Stromal cell of bone marrow (primary cell): ENCODE measurements around the gene S100A14.
"Not testable (repeated sequence)": the region's sequence is repeated elsewhere in the genome, so short reads cannot be mapped to it uniquely, and the experiment has no call there.

Experiments used
- DNase-seq: peaks from one replicate; pipeline ENCODE4 v3.0.0-alpha.2; 2012; ENCODE audit warnings: low read depth

The S100A14 gene

DNA sequence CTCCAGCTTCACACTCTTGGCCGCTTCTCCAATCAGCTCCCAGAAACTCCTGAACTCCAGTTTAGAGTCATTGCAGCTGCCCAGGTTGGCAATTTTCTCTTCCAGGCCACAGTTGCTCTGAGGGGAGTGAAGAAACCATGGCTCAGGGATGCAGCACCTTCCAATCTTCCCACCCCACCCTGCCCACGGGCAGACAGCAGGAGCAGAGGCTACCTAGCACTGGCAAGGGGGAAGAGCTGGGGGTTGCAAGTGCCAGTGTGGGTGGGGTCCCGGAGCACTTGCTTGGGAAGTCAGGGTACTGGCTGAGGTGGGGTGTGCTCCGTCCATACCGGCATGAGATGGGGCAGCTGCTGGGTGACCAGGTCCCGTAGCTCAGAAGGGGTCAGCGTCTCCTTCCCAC is 1.2 kb downstream of the S100A14 start:
- no peak for DNase-seq

DNA sequence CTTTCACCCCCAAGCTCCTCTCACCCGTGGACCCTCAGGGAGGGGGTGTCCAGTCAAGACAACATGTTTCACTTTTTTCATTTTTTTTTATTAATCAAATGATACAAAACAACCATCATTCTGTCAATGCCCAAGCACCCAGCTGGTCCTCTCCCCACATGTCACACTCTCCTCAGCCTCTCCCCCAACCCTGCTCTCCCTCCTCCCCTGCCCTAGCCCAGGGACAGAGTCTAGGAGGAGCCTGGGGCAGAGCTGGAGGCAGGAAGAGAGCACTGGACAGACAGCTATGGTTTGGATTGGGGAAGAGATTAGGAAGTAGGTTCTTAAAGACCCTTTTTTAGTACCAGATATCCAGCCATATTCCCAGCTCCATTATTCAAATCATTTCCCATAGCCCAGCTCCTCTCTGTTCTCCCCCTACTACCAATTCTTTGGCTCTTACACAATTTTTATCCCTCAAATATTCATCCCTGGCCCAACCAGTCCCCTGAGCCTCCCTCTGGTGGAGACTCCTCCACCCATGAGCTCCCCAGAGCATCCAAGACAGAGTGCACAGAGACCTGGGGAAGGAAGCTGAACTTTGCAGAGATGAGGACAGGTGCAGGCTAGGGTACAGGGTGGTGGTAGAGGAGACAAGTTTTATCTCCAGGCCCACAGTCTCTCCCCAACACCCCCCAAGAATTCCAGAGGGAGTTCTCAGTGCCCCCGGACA is 1.8 kb downstream of the S100A14 start:
- DNase-seq = no peak

DNA sequence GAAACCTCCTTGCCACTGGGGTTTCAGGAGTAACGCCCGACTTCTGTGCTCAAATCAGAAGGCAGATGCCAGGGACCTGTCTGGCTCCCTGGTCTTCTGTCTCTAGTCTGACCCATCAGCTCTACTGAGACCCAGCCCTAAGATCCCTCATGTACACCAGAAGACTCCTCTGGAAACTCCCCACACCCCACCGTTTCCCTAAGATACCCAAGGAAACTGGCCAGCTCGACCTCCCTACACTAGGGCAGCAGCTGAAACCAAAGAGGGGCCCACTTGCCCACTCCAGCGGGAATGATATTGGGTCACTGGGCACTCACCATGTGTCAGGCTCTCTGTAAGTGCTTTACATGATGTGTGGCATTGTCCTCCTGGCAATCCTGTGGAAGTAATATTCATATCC is 2.7 kb downstream of the S100A14 start:
- no peak for DNase-seq

DNA sequence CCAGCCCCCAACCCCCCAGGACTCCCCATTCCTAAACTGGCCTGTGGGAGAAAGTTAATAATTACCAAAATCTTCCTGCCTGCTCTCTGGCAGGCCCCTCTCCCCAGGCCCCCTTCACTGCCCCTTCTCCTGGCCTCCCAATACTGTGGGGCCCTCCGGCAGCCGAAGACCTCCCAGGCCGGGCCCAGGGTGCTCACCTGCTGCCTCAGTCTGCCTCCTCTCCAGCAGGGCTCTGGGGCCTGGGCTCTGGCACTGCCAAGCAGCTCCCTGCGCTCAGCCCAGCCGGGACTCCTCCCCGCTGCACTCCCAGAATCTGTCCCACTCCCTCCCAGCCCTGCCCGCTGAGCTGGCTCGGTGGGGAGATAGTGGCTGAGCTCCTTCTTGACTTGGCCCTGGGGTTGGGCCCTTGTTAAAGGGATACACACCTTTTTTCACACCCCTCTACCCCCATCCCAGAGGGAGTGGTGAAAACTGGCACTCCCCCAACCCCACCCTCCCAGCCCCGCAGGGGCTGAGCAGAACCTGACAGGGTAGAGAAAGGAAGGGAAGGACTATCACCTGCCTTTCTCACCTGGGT is 3.3 kb downstream of the S100A14 start, which contains the start of gene S100A16:
Gene S100A16 (minus strand): TSS at position 383 of the 577 bp plus-strand sequence. CDS start 4,986 bp downstream, outside the sequence.
- peak; percentile 62 for DNase-seq

DNA sequence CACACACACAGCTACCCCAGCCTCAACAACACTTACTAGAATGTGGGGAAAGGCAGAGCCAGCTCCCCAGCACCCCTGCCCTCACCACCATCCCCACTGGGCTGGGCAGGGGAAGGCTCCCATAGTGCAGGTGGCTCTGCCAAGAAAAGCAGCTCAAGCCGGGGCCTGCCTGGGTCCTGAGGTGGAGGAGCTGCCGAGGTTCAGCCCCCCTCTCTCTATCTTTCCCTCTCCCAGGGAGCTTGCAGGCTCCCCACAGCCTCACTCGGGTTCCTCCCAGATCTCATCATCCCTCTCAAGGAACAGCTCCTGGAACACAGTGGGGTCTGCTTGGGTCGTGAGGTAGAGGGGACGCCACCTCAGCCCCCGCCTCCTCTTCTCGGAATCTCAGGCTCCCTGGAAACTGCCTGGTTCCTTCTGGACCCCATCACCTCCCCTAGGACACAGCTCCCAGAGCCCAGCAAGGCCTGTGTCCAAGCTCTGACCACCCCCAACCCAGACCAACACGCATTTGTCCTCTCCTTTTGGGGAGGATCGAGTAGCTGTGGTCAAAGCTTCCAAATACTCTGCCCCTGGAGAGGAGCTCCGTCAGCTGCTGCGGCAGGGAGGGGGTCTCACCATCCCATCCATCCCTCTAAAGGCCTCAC is 3.9 kb downstream of the S100A14 start:
- no peak for DNase-seq

DNA sequence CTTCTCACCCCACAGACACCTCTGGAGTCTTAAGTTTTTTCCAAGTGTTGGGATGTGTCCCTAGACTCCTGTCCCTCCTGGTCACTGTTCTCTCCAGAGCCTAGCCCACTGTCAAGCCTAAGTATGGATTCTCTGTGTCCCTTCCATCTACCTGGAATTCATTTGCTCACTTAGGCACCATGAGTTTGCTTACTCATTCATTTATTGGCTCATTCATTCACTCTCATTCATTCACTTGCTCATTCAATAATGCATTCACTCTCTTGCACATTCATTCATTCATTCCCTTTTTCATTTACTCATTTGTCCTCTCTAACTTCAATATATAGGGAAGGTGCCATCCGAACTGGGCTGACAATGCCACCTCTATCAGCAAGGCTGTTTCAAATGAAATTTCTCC is 4.8 kb downstream of the S100A14 start:
- no peak for DNase-seq

DNA sequence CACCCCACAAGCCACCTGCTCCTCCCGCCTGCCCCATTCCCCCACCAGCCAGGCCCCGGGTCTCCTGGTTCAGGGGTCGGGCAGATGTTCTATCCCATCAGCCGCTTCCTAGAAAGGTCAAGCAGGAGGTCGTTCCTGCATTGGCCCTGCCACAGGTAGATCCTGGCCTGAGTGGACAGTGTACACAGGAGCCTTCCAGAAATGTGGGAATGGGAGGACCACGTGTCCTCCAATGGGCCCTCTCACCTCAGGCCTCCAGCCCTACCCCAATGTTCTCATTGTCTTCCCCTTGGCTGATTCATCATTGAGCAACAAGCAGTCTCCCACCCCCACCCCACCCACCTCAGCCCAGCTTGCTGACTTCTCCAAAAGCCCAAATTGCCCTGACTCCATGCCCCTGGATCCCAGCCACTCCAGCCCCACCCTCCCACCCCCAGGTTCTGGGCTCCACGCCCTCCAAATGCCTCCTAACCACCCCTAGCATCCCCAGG is 5.3 kb downstream of the S100A14 start:
- DNase-seq = no peak

DNA sequence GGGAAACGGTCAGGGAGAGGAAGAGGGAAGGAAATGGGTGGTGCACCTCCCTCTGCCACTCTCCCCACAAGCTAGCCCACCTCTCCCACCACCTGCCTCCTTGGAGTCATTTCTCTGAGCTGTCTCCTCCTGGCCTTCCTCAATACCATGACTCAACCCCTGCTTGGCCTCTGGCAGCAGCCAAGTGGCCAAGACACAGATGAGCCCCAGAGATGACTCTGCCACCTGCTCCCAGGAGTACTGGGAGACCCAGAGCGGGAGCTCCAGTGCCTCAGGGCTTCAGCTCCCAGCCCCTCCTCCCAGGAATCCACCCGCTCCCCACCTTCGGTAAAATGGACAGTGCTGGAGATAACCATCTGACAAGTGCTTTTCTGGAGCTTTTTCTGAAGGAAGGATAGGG is 5.8 kb downstream of the S100A14 start:
- no peak for DNase-seq

DNA sequence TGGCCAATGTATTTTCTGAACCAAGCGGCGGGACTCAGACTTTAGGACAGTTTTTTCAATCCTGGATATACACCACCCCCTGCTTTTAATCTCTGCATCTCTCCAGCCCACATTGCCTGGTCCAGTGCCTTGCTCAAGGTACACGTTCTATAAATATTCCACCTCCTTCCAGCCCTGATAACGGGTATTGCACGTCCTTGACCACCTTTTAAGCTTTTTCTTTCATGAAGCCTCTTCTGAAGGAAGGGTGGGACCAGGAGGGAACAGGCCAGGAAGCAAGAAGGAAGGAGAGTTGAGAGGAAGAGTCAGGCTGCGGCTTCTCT is 6.6 kb downstream of the S100A14 start:
- no peak for DNase-seq

DNA sequence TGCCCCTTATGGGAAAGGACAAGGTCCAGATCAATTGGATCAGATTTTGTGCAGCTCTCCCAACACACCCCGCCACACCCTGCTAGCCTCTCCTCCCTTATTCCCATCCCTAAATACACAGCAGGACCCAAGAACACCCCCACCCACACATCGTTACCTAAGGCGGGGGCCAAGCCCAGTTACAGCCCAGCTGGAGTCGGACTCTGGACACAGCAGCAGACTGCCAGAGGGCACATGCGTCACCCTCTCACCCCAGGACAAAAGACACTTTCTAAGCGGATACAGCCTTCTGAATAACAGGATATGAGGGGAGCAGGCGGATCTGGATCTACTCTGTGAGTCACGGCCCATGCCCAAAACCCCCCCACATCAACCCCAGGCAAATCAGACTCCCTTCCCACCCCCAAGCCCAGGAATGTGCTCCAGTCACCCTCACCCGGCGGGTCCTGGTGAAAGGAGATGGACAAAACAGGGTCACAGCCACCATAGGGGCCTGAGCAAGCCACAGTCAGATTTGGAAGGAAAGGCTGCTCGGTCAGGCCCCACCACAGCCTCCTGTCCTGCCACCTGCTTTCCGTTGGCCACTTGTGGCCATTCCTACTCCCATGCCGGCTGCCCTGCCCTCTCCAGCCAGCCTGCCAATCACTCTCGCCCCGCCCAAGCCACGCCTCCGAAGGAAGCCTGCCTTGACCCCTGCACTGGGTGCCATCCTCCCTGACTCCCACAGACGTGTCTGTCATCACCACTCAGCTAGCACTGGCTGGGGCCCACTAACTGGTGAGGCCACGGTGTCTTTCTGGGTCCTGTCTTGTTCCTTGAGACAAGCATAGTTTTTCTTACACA is 7.2 kb downstream of the S100A14 start:
- DNase-seq = peak; percentile 67

DNA sequence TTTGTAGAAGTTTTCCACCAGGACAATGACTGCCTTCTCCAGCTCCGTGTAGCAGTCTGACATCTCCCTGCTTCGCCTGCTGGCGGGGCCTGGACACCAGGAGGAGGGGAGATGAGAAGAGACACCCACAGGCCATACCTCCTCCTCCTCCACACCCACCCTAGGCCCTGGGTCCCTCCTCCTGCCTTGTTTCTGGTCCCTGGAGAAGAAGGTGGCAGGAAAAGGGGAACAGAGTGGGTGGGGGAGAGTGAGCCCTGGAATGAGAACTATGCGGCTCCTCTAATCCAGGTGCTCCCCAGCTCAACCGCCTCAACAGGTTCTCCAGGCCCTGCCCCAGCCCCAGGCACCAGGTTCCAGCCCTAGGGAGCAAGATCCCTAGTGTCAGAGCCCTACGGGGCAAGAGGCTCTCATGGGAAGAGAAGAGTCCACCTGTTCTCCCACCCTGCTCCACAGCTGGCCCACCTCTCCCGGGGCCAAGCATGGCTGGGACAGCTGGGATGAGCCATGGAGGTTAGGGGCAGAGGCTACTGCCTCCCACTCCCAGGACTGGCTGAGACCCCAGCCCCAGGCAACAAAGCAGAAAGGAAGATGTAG is 7.9 kb downstream of the S100A14 start:
- no peak for DNase-seq

DNA sequence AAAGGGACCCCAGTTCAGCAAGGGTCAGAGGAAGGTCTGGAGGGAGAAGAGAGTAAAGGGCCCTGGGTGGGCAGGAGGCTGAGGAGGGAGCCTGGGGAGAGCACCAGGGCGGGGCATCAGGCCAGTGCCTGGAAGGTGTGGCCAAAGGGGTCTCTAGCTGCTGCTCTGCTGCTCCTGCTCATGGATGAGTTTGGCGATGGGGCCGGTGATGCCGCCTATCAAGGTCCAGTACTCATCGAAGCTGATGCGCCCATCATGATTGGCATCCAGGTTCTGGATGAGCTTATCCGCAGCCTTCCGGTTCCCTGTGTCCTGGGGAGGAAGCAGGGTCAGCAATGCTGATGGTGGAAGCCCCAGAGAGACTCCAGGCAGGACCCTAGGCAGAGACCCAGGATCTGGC is 8.7 kb downstream of the S100A14 start:
- DNase-seq = no peak

DNA sequence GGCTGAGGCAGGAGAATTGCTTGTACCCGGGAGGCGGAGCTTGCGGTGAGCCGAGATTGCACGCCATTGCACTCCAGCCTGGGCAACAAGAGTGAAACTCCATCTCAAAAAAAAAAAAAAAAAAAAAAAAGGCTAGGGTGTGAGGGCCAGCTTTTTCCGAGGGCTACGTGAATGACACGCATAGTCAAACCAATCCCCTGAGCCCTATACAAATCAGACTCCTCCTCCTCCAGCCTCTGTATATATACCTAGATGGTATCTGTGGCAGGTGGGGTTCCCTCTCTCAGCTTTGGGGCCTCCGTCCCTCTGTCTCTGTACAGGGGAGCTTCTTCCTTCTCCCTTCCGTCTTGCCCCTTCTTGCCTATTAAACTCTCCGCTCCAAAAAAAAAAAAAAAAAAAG is 9.9 kb downstream of the S100A14 start:
- DNase-seq = no peak

DNA sequence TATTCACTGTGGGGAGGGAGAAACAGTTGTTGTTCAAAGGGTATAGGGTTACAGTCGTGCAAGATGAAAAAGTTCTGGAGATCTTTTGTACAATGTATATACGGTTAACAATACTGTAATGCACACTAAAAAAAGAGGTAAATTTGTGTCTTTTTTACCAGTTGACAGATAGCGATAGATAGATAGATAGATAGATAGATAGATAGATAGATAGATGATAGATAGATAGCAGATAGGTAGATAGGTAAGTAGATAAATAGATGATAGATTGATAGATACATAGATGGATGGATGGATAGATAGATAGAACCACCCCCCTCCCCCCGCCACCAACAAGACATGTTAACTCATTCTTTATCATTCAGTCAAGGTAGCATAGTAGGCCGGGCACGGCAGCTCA is 13.4 kb downstream of the S100A14 start:
- no peak for DNase-seq

DNA sequence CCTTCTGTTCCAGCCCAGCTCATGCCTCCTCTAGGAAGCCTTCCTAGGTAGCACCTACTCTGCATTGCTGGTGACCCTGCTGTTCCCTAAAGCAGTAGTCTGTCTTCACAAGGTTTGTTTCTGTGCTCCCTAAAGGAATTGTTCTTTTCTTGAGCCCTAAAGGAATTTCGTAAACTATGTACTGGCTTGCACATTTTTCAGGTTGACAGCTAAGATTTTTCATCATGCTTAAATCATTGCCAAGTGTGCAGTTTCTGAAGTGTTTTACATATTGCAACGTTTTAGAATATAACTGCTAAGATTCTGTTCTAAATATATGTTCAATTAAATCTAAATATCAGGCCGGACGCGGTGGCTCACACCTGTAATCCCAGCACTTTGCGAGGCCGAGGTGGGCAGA is 16.3 kb downstream of the S100A14 start:
- DNase-seq = no peak

DNA sequence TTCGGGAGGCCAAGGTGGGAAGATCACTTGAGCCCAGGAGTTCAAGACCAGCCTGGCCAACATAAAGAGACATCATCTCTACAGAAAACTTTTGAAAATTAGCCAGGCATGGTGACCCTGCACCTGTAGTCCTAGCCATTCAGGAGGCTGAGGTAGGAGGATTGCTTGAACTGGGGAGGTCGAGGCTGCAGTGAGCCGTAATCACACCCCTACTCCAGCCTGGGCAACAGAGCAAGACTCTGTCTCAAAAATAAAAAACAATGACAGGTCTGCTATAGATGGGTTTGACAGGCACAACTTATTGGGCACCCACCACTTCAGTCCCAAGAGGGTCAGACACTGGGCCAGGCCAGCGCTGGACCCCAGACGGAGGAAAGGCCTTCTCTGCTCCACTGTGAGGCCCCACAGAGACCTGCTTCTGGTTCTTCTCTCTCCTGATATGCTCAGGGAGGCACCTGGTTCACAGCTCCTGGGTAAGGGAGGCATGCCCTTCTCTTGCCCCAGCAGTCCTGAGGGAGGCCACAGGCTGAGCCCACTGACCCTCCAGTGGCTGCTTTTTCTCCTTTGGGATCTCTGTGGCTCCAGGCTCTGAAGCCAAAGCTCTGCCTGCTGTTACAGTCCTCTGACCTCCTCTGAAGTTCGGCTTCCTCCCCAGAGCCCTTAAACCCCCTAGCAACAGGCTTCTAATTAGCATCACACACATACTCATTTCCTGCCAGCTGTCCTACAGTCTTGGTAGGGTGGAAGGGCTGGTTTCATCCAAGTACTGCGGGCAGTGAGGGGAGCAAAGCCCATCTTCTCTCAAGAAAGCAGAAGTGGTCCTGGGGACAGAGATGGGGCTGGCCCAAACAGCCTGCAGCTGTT is 17.6 kb downstream of the S100A14 start:
- peak; percentile 54 for DNase-seq

DNA sequence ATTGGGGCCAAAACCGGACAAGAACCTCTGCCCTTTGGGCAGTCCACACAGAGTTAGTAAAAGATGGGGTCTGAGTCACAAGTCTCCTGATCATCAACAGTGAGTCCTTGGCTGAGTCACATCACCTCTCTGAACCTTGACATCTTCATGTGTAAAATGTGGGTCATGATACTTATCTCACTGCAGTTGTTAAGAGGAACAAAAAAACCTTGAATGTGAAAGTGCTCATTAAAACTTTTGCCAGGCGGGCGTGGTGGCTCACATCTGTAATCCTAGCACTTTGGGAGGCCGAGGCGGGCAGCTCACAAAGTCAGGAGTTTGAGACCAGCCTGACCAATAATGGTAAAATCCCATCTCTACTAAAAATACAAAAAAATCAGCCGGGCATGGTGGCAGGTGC is 18.9 kb downstream of the S100A14 start:
- DNase-seq = peak; percentile 56

DNA sequence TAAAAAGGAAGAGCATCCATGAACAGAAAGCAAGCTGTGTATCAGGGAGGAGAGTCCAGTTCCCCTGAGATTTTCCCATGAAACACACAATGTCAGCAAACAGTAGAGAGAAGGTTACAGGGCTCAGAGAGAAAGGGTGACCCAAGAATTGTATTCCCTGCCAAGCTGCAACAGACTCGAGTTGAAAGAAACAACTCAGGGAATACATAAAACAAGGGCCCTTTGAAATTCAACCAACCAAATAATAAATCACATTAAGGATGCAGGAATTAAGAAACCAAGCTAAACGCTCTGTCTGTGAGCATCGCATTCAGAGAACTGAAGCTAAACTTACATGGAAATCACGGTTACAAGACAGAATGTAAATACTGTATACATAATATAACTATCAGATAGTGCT is 23.4 kb downstream of the S100A14 start:
- DNase-seq = no peak

DNA sequence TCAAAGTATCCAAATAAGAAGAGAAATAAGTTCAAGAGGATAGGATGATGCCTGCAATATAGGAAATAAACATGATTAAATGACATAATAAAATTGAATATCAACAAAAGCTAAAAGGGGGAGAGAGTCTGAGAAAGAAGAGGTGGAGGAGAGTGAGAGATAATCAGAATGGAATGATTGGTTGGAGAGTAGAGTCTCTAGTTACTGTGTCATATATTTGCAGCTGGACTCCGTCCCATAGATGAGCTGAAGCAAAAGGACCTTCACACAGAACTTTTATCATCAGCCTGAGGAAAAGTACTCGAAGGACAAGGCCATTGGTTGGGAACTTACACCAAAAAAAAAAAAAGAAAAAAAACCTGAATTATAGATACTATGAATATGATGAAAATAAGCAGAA is 27.6 kb downstream of the S100A14 start:
- no peak for DNase-seq

DNA sequence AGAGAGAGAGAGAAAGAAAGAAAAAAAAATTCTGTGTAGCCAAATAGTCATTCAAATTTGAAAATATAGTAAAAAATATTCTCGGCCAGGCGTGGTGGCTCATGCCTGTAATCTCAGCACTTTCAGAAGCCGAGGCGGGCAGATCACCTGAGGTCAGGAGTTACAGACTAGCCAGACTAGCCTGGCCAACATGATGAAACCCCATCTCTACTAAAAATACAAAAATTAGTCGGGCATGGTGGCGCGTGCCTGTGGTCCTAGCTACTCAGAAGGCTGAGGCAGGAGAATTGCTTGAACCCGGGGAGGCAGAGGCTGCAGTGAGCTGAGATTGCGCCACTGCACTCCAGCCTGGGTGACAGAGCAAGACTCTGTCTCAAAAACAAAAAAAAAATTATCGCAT is 28.1 kb downstream of the S100A14 start:
- not testable (repeated sequence) for DNase-seq

DNA sequence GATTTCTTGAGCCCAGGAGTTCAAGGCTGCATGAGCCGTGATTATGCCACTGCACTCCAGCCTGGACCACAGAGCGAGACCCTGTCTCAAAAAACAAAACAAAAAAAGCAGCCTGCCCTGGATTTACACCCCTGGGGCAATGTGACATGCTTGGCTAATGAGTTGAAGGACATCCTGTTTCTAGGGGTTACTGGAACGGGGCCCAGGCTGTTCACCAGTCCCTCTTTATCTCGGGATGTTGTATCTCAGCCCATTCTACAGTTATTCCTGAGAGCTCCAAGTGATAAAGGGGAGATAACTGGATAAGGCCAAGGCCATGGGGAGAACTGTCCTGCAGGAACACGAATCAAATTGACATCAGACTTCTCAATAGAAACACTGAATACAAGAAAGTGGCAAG is 28.8 kb downstream of the S100A14 start:
- no peak for DNase-seq
